HepG2 (cell line): ENCODE measurements around the gene ZNF184. TPM values are rescaled to one million over a fixed set of nuclear protein-coding genes. Genes with fewer than 3 reads are reported as not detected.

Experiments
- AHDC1 ChIP-seq: sonication (generic); formaldehyde crosslinking; IDR thresholded peaks from 2 replicates; pipeline ENCODE4 v1.5.1; 2020; ENCODE audit warnings: mild to moderate bottlenecking, missing genetic modification reagents, borderline replicate concordance
- ARNT ChIP-seq: fragments of 450-650 bp; IDR thresholded peaks from 2 replicates; pipeline ENCODE4 v1.6.1; 2017
- FOXM1 ChIP-seq: sonication (generic); formaldehyde crosslinking; IDR thresholded peaks from 2 replicates; pipeline ENCODE4 v1.5.0; 2020; ENCODE audit warnings: missing genetic modification reagents
- HDAC1 ChIP-seq: sonication (generic); formaldehyde crosslinking; IDR thresholded peaks from 2 replicates; pipeline ENCODE4 v1.5.1; 2020; ENCODE audit warnings: mild to moderate bottlenecking, missing genetic modification reagents
- KAT7 ChIP-seq: IDR thresholded peaks from 2 replicates; pipeline ENCODE4 v1.6.1; 2018; ENCODE audit warnings: borderline replicate concordance, missing compliant biosample characterization
- KDM1A ChIP-seq: IDR thresholded peaks from 2 replicates; pipeline ENCODE4 v1.6.1; 2016; ENCODE audit warnings: missing compliant biosample characterization
- KLF13 ChIP-seq: sonication (generic); formaldehyde crosslinking; IDR thresholded peaks from 2 replicates; pipeline ENCODE4 v1.4.0; 2020; ENCODE audit warnings: mild to moderate bottlenecking, missing genetic modification reagents
- MYNN ChIP-seq: sonication (generic); formaldehyde crosslinking; IDR thresholded peaks from 2 replicates; pipeline ENCODE4 v1.4.0; 2020; ENCODE audit warnings: mild to moderate bottlenecking, low read depth, missing genetic modification reagents
- NONO ChIP-seq, 2 experiments: fragments of 450-650 bp in 1 of 2; sonication (generic) in 1 of 2; formaldehyde crosslinking in 1 of 2; IDR thresholded peaks in 1 of 2; conservative IDR thresholded peaks in 1 of 2; 2 replicates each; pipeline versions ENCODE4 v1.6.1 to v1.8.0; 2017 to 2022; ENCODE audit warnings: mild to moderate bottlenecking in 1 of 2, missing genetic modification reagents in 1 of 2, moderate library complexity in 1 of 2
- SNAPC4 ChIP-seq: sonication (generic); formaldehyde crosslinking; IDR thresholded peaks from 2 replicates; pipeline ENCODE4 v1.4.0; 2020; ENCODE audit warnings: mild to moderate bottlenecking, missing genetic modification reagents
- SOX13 ChIP-seq, 3 experiments: fragments of 450-650 bp in 1 of 3; sonication (generic) in 1 of 3; formaldehyde crosslinking in 1 of 3; IDR thresholded peaks in 2 of 3; conservative IDR thresholded peaks in 1 of 3; 2 replicates each; pipeline versions ENCODE4 v1.5.0 to v1.6.1; 2016 to 2020; ENCODE audit warnings: antibody characterized with exemption in 1 of 3, mild to moderate bottlenecking in 1 of 3, missing compliant biosample characterization in 1 of 3, missing genetic modification reagents in 1 of 3, moderate library complexity in 1 of 3
- ZNF292 ChIP-seq: sonication (generic); formaldehyde crosslinking; IDR thresholded peaks from 2 replicates; pipeline ENCODE4 v1.8.1; 2022; ENCODE audit warnings: mild to moderate bottlenecking, low read depth, missing genetic modification reagents, borderline replicate concordance
- ZNF546 ChIP-seq: sonication (generic); formaldehyde crosslinking; conservative IDR thresholded peaks from 2 replicates; pipeline ENCODE4 v1.8.1; 2023; ENCODE audit warnings: mild to moderate bottlenecking, missing genetic modification reagents
- ZNF605 ChIP-seq: sonication (generic); formaldehyde crosslinking; IDR thresholded peaks from 2 replicates; pipeline ENCODE4 v1.8.0; 2022; ENCODE audit warnings: mild to moderate bottlenecking, missing genetic modification reagents
- ZNF746 ChIP-seq: sonication (generic); formaldehyde crosslinking; IDR thresholded peaks from 2 replicates; pipeline ENCODE4 v1.8.0; 2022; ENCODE audit warnings: mild to moderate bottlenecking, missing genetic modification reagents
- polyA plus RNA-seq, 8 experiments: library from polyadenylated mRNA; depleted of rRNA in 3 of 8; stranded (reverse) in 7 of 8; unstranded in 1 of 8; fragments of >200 nt; fragmentation: Illumina TruSeq in 4 of 8; extraction: Trizol in 4 of 8; gene quantifications; 2 replicates each; pipeline versions ENCODE4 v1.2.1 to v1.2.3, GENCODE V29; 2011 to 2016; ENCODE audit warnings: low read depth in 4 of 8, missing spikeins in 1 of 8, mixed read lengths in 1 of 8; ENCODE audit not compliant: insufficient read depth in 1 of 8
- total RNA-seq, 5 experiments: library from RNA; depleted of rRNA; stranded (reverse); fragments of >200 nt; fragmentation: Illumina TruSeq; extraction: Trizol; gene quantifications; 2 replicates each; pipeline ENCODE4 v1.2.3, GENCODE V29; 2016; ENCODE audit warnings: low read depth in 1 of 5

Gene ZNF184
- total and polyA plus RNA-seq, 2 of the 13 experiments (the other 11 are each of a cell fraction or from before 2014, with no cell fraction given): 2.1 to 10.1 TPM

GRCh38 chr6:27472617-27473400 is at the start of gene ZNF184 (continued):
- TF ChIP-seq SNAPC4 (CRISPR knock-in tag) (peak; percentile 92), ZNF546 (CRISPR knock-in tag) (peak; percentile 60; the same call in 1 of the 2 replicates), FOXM1 (CRISPR knock-in tag) (no peak), KDM1A (CRISPR knock-in tag) (no peak; the same call in none of the 2 replicates), ZNF605 (CRISPR knock-in tag) (peak; percentile 97), MYNN (CRISPR knock-in tag) (no peak), AHDC1 (CRISPR knock-in tag) (peak; percentile 61; the same call in 1 of the 2 replicates), KAT7 (CRISPR knock-in tag) (peak; percentile 80), KLF13 (CRISPR knock-in tag) (no peak; the same call in 1 of the 2 replicates), ZNF292 (0 out of 2 replicates have a peak, but pooled peaks have one; percentile 16), HDAC1 (CRISPR knock-in tag) (peak; percentile 83), ZNF746 (CRISPR knock-in tag) (no peak), ARNT (no peak), SOX13 (IDR thresholded peaks at IDR 0.05) (no peak; the same call in 1 of the 2 replicates), SOX13 (CRISPR knock-in tag; conservative IDR thresholded peaks at IDR 0.05 in 1 of 2, IDR thresholded peaks at IDR 0.05 in 1 of 2) (peak in 1 of 2 experiments; percentile 63; a peak in 2 of 4 replicates), NONO (IDR thresholded peaks at IDR 0.05) (no peak), NONO (CRISPR knock-in tag; conservative IDR thresholded peaks at IDR 0.05) (peak; percentile 85)
